HepG2 (cell line): ENCODE results near the gene ANKRD12. TPM values are rescaled to one million over a fixed set of nuclear protein-coding genes. Genes with fewer than 3 reads are reported as not detected.

Experiments used
- GLI4 ChIP-seq: sonication (generic); formaldehyde crosslinking; IDR thresholded peaks from 2 replicates; pipeline ENCODE4 v1.5.1; 2020; ENCODE audit warnings: missing genetic modification reagents, mild to moderate bottlenecking, moderate library complexity, borderline replicate concordance
- HMG20A ChIP-seq: IDR thresholded peaks from 2 replicates; pipeline ENCODE4 v1.6.1; 2016; ENCODE audit warnings: borderline replicate concordance
- ZNF326 ChIP-seq: sonication (generic); formaldehyde crosslinking; IDR thresholded peaks from 2 replicates; pipeline ENCODE4 v1.4.0; 2020; ENCODE audit warnings: missing genetic modification reagents, borderline replicate concordance
- ZNF614 ChIP-seq: IDR thresholded peaks from 2 replicates; pipeline ENCODE4 v1.6.1; 2018; ENCODE audit warnings: missing biosample characterization, missing genetic modification reagents, inconsistent platforms, borderline replicate concordance
- polyA plus RNA-seq, 8 experiments: library from polyadenylated mRNA; depleted of rRNA in 3 of 8; stranded (reverse) in 7 of 8; unstranded in 1 of 8; fragments of >200 nt; fragmentation: Illumina TruSeq in 4 of 8; extraction: Trizol in 4 of 8; gene quantifications; 2 replicates each; pipeline versions ENCODE4 v1.2.1 to v1.2.3, GENCODE V29; 2011 to 2016; ENCODE audit warnings: low read depth in 4 of 8, missing spikeins in 1 of 8, mixed read lengths in 1 of 8; ENCODE audit not compliant: insufficient read depth in 1 of 8
- total RNA-seq, 5 experiments: library from RNA; depleted of rRNA; stranded (reverse); fragments of >200 nt; fragmentation: Illumina TruSeq; extraction: Trizol; gene quantifications; 2 replicates each; pipeline ENCODE4 v1.2.3, GENCODE V29; 2016; ENCODE audit warnings: low read depth in 1 of 5
- TF ChIP-seq, protein P1 (sequence below): sonication (generic); formaldehyde crosslinking; IDR thresholded peaks from 2 replicates; pipeline ENCODE4 v1.8.1; 2023; ENCODE audit warnings: missing genetic modification reagents, mild to moderate bottlenecking, borderline replicate concordance
- TF ChIP-seq, protein P2 (sequence below): sonication (generic); formaldehyde crosslinking; IDR thresholded peaks from 2 replicates; pipeline ENCODE4 v1.4.0; 2020; ENCODE audit warnings: missing genetic modification reagents, mild to moderate bottlenecking, borderline replicate concordance
- TF ChIP-seq, protein P3 (sequence below): sonication (generic); formaldehyde crosslinking; IDR thresholded peaks from 2 replicates; pipeline ENCODE4 v1.5.0; 2020; ENCODE audit warnings: mild to moderate bottlenecking, missing genetic modification reagents
- TF ChIP-seq, protein P4 (sequence below): sonication (generic); formaldehyde crosslinking; IDR thresholded peaks from 2 replicates; pipeline ENCODE4 v1.4.0; 2020; ENCODE audit warnings: mild to moderate bottlenecking, missing genetic modification reagents

The ANKRD12 gene
- total and polyA plus RNA-seq, 2 of the 13 experiments (the other 11 are each of a cell fraction or from before 2014, with no cell fraction given) = 6.0 to 23.2 TPM

DNA sequence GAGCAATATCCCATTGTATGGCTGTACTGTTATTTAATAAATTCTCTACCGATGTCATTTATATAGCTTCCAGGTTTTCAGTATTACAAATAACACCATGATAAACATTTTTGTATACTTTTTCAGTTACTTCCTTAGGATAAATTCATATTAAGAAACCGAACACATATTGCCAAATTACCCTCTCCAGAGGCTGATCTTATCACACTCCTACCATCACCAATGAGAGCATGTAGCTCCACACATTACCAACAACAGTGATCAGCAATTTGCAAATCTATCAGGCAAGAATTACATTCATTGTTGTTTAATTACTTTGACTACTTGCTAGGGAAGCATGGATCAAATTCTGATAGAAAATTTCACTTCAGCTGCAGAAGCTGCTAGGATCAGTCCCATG, 39.9 kb upstream of the ANKRD12 start (continued):
- TF ChIP-seq, protein P1, sequence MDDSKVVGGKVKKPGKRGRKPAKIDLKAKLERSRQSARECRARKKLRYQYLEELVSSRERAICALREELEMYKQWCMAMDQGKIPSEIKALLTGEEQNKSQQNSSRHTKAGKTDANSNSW (CRISPR knock-in tag) = no peak
- TF ChIP-seq, protein P2, sequence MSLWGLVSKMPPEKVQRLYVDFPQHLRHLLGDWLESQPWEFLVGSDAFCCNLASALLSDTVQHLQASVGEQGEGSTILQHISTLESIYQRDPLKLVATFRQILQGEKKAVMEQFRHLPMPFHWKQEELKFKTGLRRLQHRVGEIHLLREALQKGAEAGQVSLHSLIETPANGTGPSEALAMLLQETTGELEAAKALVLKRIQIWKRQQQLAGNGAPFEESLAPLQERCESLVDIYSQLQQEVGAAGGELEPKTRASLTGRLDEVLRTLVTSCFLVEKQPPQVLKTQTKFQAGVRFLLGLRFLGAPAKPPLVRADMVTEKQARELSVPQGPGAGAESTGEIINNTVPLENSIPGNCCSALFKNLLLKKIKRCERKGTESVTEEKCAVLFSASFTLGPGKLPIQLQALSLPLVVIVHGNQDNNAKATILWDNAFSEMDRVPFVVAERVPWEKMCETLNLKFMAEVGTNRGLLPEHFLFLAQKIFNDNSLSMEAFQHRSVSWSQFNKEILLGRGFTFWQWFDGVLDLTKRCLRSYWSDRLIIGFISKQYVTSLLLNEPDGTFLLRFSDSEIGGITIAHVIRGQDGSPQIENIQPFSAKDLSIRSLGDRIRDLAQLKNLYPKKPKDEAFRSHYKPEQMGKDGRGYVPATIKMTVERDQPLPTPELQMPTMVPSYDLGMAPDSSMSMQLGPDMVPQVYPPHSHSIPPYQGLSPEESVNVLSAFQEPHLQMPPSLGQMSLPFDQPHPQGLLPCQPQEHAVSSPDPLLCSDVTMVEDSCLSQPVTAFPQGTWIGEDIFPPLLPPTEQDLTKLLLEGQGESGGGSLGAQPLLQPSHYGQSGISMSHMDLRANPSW (CRISPR knock-in tag) = no peak
- TF ChIP-seq, protein P3, sequence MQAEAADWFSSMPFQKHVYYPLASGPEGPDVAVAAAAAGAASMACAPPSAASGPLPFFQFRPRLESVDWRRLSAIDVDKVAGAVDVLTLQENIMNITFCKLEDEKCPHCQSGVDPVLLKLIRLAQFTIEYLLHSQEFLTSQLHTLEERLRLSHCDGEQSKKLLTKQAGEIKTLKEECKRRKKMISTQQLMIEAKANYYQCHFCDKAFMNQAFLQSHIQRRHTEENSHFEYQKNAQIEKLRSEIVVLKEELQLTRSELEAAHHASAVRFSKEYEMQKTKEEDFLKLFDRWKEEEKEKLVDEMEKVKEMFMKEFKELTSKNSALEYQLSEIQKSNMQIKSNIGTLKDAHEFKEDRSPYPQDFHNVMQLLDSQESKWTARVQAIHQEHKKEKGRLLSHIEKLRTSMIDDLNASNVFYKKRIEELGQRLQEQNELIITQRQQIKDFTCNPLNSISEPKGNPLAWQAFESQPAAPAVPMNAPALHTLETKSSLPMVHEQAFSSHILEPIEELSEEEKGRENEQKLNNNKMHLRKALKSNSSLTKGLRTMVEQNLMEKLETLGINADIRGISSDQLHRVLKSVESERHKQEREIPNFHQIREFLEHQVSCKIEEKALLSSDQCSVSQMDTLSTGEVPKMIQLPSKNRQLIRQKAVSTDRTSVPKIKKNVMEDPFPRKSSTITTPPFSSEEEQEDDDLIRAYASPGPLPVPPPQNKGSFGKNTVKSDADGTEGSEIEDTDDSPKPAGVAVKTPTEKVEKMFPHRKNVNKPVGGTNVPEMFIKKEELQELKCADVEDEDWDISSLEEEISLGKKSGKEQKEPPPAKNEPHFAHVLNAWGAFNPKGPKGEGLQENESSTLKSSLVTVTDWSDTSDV (CRISPR knock-in tag) = no peak
- TF ChIP-seq HMG20A (CRISPR knock-in tag) = no peak
- TF ChIP-seq GLI4 (CRISPR knock-in tag) = no peak
- no peak for TF ChIP-seq ZNF614 (CRISPR knock-in tag)
- TF ChIP-seq ZNF326 = no peak
- TF ChIP-seq, protein P4, sequence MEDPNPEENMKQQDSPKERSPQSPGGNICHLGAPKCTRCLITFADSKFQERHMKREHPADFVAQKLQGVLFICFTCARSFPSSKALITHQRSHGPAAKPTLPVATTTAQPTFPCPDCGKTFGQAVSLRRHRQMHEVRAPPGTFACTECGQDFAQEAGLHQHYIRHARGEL (CRISPR knock-in tag) = no peak
